Measurements from ENCODE around the gene HOGA1.

- TF ChIP-seq, protein P1, sequence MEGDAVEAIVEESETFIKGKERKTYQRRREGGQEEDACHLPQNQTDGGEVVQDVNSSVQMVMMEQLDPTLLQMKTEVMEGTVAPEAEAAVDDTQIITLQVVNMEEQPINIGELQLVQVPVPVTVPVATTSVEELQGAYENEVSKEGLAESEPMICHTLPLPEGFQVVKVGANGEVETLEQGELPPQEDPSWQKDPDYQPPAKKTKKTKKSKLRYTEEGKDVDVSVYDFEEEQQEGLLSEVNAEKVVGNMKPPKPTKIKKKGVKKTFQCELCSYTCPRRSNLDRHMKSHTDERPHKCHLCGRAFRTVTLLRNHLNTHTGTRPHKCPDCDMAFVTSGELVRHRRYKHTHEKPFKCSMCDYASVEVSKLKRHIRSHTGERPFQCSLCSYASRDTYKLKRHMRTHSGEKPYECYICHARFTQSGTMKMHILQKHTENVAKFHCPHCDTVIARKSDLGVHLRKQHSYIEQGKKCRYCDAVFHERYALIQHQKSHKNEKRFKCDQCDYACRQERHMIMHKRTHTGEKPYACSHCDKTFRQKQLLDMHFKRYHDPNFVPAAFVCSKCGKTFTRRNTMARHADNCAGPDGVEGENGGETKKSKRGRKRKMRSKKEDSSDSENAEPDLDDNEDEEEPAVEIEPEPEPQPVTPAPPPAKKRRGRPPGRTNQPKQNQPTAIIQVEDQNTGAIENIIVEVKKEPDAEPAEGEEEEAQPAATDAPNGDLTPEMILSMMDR (IDR thresholded peaks at IDR 0.05), result no peak
- peak in 1 of 2 donors; percentile 59 for TF ChIP-seq POLR2A (IDR thresholded peaks at IDR 0.05)
Observed at GRCh38 chr10:97632949-97633884, 49.0 kb downstream of the HOGA1 start, which contains the start of gene MORN4.
